Panc1 (cell line): ENCODE data around the gene FBXL17.

ENCODE experiments used
- CTCF ChIP-seq: fragments of 450-650 bp; IDR thresholded peaks from 2 replicates; pipeline ENCODE4 v1.5.1; 2017; ENCODE audit warnings: mild to moderate bottlenecking
- REST ChIP-seq, 2 experiments: IDR thresholded peaks; 2 replicates each; pipeline ENCODE4 v1.6.1; 2011 to 2012; ENCODE audit warnings: low read depth in 2 of 2, control low read depth in 1 of 2, low read length in 1 of 2, mild to moderate bottlenecking in 1 of 2, moderate library complexity in 1 of 2; ENCODE audit not compliant: insufficient read depth in 1 of 2

GRCh38 chr5:108345541-108346171 lies 36.2 kb downstream of the FBXL17 start:
- TF ChIP-seq CTCF (peak; percentile 27; the same call in 1 of the 2 replicates), REST (IDR thresholded peaks at IDR 0.05; ENCODE audit: insufficient read depth in 1 of 2, low read depth in 2 of 2, low read length in 1 of 2) (no peak)
